Endothelial cell of umbilical vein (primary cell): ENCODE results near the gene OCA2.

Source experiments
- CTCF ChIP-seq, 2 donors: IDR thresholded peaks; 1 replicate in 1 of 2; 2 replicates in 1 of 2; pipeline ENCODE4 v1.5.1; 2011; ENCODE audit warnings: low read length in 2 of 2, mild to moderate bottlenecking in 2 of 2, moderate library complexity in 2 of 2, control low read depth in 1 of 2, inconsistent platforms in 1 of 2, low read depth in 1 of 2; ENCODE audit not compliant: insufficient read depth in 1 of 2; ENCODE audit errors: extremely low read depth in 1 of 2
- POLR2A ChIP-seq: IDR thresholded peaks from 2 replicates; pipeline ENCODE4 v1.6.1; 2012; ENCODE audit warnings: low read depth, mild to moderate bottlenecking, control low read depth, low read length

GRCh38 chr15:27902680-27903385 lies 196.3 kb downstream of the OCA2 start:
- TF ChIP-seq POLR2A = no peak
- no peak for TF ChIP-seq CTCF (IDR thresholded peaks at IDR 0.05; ENCODE audit: extremely low read depth in 1 of 2, insufficient read depth in 1 of 2, low read depth in 1 of 2, low read length in 2 of 2)
